ENCODE results near the gene ASB2. TPM values are rescaled to one million over a fixed set of nuclear protein-coding genes. Genes with fewer than 3 reads are reported as not detected.

The ASB2 gene
- total RNA-seq, 1 donor from 2014 or later, result 251 TPM

DNA sequence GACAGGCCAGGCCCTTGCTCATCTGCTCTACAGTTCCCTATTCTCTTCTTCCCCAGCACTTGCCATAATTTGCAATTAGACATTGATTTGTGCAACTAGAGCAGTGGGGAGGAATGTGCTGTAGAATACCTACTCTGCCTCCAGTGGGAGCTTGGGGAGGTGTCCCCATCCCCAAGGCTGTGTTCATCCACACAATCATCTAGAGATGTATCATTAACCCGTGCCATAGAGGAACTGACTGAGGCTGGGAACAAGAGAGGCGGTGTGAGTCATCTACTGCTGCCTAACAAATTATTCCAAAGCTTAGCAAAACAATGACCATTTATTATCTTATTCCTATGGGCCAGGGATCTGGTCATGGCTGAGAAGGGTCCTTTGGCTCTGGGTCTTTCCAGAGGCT is 44.6 kb upstream of the ASB2 start:
- H3K9me3 ChIP-seq (replicated peaks), result no peaks in the 10 kb centered on the region
- no peaks in the 10 kb centered on the region for H3K36me3 ChIP-seq
- no peaks in the 10 kb centered on the region for H3K27me3 ChIP-seq (ENCODE audit: low read depth)
- intact Hi-C loops (cut with micrococcal nuclease), result no loop called here
- no peak for DNase-seq
- no peak overlapping the region for H3K27ac ChIP-seq (replicated peaks)
- no peak overlapping the region for H3K4me3 ChIP-seq
- TF ChIP-seq, protein P1, sequence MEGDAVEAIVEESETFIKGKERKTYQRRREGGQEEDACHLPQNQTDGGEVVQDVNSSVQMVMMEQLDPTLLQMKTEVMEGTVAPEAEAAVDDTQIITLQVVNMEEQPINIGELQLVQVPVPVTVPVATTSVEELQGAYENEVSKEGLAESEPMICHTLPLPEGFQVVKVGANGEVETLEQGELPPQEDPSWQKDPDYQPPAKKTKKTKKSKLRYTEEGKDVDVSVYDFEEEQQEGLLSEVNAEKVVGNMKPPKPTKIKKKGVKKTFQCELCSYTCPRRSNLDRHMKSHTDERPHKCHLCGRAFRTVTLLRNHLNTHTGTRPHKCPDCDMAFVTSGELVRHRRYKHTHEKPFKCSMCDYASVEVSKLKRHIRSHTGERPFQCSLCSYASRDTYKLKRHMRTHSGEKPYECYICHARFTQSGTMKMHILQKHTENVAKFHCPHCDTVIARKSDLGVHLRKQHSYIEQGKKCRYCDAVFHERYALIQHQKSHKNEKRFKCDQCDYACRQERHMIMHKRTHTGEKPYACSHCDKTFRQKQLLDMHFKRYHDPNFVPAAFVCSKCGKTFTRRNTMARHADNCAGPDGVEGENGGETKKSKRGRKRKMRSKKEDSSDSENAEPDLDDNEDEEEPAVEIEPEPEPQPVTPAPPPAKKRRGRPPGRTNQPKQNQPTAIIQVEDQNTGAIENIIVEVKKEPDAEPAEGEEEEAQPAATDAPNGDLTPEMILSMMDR (IDR thresholded peaks at IDR 0.05; ENCODE audit: borderline replicate concordance), result no peak
- no peaks in the 10 kb centered on the region for H3K4me1 ChIP-seq

DNA sequence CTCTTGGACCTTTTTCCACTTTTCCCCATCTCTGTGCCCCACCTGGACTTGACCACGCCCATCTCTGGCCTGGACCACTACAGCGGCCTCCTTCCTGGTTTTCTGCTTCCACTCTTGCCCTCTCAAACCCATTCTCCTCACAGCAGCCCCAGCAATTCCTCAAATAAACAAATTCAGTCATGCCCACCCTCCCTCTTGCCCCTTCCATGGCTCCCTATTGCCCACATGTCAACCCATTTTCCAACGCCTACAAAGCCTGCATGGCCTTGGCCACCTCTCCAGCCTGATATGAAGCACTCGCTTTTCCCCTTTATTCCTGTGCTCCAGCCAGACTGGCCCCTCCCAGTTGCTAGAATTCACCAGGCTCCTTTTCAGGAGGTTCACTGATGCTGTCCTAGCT is 43.9 kb upstream of the ASB2 start:
- no peaks in the 10 kb centered on the region for H3K36me3 ChIP-seq
- intact Hi-C loops (cut with micrococcal nuclease), result no loop called here
- no peaks in the 10 kb centered on the region for H3K4me1 ChIP-seq
- no peaks in the 10 kb centered on the region for H3K27me3 ChIP-seq (ENCODE audit: low read depth)
- TF ChIP-seq, protein P1 (IDR thresholded peaks at IDR 0.05; ENCODE audit: borderline replicate concordance), result no peak
- no peak for DNase-seq
- no peaks in the 10 kb centered on the region for H3K9me3 ChIP-seq (replicated peaks)
- H3K27ac ChIP-seq (replicated peaks), result no peak overlapping the region
- no peak overlapping the region for H3K4me3 ChIP-seq

DNA sequence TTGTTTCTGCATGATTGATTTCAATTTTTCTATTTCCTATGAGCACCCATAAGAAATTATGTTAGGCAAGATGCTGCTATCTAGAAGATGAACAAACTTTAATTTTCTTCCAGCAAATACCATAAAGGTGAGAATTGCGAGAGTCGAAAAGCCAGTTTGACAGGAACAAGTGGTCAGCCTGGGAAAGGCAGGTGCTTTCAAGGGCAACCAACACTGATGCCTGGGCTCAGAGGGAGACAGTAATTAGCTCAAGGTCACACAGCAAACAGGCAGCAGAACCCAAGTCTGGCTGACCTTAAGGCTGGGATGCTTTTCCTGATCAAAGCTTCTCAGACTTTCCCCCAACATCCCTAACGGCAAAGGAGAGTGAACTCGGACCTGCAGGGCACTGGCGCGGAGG is 43.0 kb upstream of the ASB2 start:
- H3K27me3 ChIP-seq (ENCODE audit: low read depth), result no peaks in the 10 kb centered on the region
- no peak overlapping the region for H3K4me3 ChIP-seq
- no peaks in the 10 kb centered on the region for H3K9me3 ChIP-seq (replicated peaks)
- intact Hi-C loops (cut with micrococcal nuclease), result no loop called here
- H3K27ac ChIP-seq (replicated peaks), result no peak overlapping the region
- no peaks in the 10 kb centered on the region for H3K4me1 ChIP-seq
- H3K36me3 ChIP-seq, result no peaks in the 10 kb centered on the region
- TF ChIP-seq, protein P1 (IDR thresholded peaks at IDR 0.05; ENCODE audit: borderline replicate concordance), result no peak
- DNase-seq, result no peak

DNA sequence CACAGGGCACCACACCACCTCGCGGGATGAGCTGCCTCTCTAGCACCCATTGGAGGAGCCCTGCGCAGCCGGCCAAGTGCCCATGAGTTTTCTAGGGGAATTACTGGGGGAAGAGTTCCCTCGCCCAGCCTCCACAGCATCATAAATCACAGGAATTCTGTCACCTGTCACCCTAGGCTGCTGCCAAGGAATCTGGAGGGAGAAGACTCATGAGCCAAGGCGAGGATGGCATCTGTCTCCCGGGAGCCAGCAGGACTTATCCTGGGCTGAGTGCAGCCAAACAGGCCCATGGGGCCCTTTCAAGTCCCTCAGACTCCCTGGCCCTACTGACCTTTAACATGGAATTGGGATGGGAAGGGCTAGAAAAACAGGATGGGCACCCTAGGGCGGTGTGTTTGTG is 41.9 kb upstream of the ASB2 start:
- Histone ChIP-seq H3K4me3 (no peak overlapping the region), H3K36me3 (no peaks in the 10 kb centered on the region), H3K9me3 (replicated peaks) (no peaks in the 10 kb centered on the region), H3K27ac (replicated peaks) (no peak overlapping the region), H3K4me1 (no peaks in the 10 kb centered on the region), H3K27me3 (ENCODE audit: low read depth) (no peaks in the 10 kb centered on the region)
- intact Hi-C loops (cut with micrococcal nuclease), result no loop called here
- DNase-seq, result no peak
- TF ChIP-seq, protein P1 (IDR thresholded peaks at IDR 0.05; ENCODE audit: borderline replicate concordance), result no peak

DNA sequence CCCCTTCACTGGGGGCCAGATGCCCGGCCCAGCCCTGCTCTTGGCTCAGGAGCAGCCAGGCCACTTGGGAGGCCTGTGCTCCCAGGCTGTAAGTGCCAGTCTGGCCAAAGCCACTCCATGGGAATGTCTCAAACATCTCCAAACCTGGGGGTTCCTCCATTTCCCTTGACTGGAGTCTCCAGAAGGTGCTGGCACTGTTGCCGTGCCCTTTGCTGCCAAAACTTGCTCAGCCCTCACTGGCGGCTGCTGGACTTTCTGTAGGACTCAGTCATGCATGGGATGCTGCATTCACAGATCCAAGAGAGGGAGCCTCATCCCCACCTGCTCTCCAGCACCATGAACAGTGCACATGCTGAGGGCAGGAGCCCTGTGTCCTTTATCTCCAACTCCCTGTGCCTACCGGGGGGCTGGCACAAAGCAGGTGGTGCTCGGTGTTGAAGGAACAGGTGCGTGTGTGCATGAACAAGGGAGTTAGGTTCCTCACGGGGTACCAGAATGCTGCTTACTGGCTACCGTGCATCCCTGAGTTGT is 40.1 kb upstream of the ASB2 start:
- no peak for DNase-seq
- Histone ChIP-seq H3K4me3 (no peak overlapping the region), H3K27me3 (ENCODE audit: low read depth) (peaks cover under 1% of the 10 kb centered on the region), H3K27ac (replicated peaks) (no peak overlapping the region), H3K36me3 (no peaks in the 10 kb centered on the region), H3K4me1 (no peaks in the 10 kb centered on the region), H3K9me3 (replicated peaks) (no peaks in the 10 kb centered on the region)
- TF ChIP-seq, protein P1 (IDR thresholded peaks at IDR 0.05; ENCODE audit: borderline replicate concordance), result no peak
- intact Hi-C loops (cut with micrococcal nuclease), result no loop called here

All from left ventricle myocardium inferior (tissue), 1 donor.